Endothelial cell of umbilical vein (primary cell): Measurements from ENCODE around the gene GNAL. TPM values are rescaled to one million over a fixed set of nuclear protein-coding genes. Genes with fewer than 3 reads are reported as not detected.

Source experiments
- BruUV-seq: library from RNA; stranded (reverse); fragments of 400-500 nt; replicated peaks from 2 replicates; lab custom pipeline; 2021; lab: Mats Ljungman, UMichigan
- CTCF ChIA-PET: fragments of 300-600, 350-600 bp; sonication (Branson Sonifier 250); formaldehyde crosslinking; loops from one replicate; lab custom pipeline; 2021; ENCODE audit warnings: antibody characterized with exemption, inconsistent platforms; lab: Charles Lee
- POLR2A ChIA-PET: fragments of 300-600, 350-600 bp; sonication (Branson Sonifier 250); formaldehyde crosslinking; loops from one replicate; lab custom pipeline; 2021; ENCODE audit warnings: antibody characterized with exemption, inconsistent platforms; lab: Charles Lee
- DNase-seq: peaks from one replicate; pipeline ENCODE4 v3.0.0-alpha.2; 2011; ENCODE audit warnings: low read depth, low spot score
- FAIRE-seq: peaks from 2 replicates; lab custom pipeline; 2011; peaks lifted over from hg19 to GRCh38; lab: Jason Lieb, UNC
- H2AFZ ChIP-seq: 2 replicates; pipeline ENCODE4 v1.6.0; 2012; ENCODE audit warnings: low read depth, low read length, control low read depth, inconsistent platforms
- H3K27ac ChIP-seq: 2 replicates; pipeline ENCODE4 v1.5.1; 2011; ENCODE audit warnings: low read depth, mild to moderate bottlenecking, control low read depth, low read length, moderate library complexity; ENCODE audit not compliant: insufficient read depth
- H3K27me3 ChIP-seq, 2 experiments: 2 replicates each; pipeline versions ENCODE4 v1.6.0 to v1.6.1; 2011; ENCODE audit warnings: low read length in 2 of 2, mixed read lengths in 1 of 2; ENCODE audit not compliant: control insufficient read depth in 2 of 2, insufficient read depth in 2 of 2
- H3K36me3 ChIP-seq, 2 experiments: 2 replicates in 1 of 2; 3 replicates in 1 of 2; pipeline ENCODE4 v1.5.1; 2011; ENCODE audit warnings: low read length in 2 of 2, mild to moderate bottlenecking in 1 of 2, moderate library complexity in 1 of 2; ENCODE audit not compliant: control insufficient read depth in 2 of 2, insufficient read depth in 2 of 2; ENCODE audit errors: extremely low read depth in 1 of 2
- H3K4me1 ChIP-seq: 3 replicates; pipeline ENCODE4 v1.5.1; 2011; ENCODE audit warnings: mild to moderate bottlenecking, low read length; ENCODE audit not compliant: control insufficient read depth, insufficient read depth; ENCODE audit errors: extremely low read depth
- H3K4me2 ChIP-seq: 2 replicates; pipeline ENCODE4 v1.6.1; 2011; ENCODE audit warnings: low read length, control low read depth, mixed read lengths; ENCODE audit not compliant: insufficient read depth
- H3K4me3 ChIP-seq, 3 experiments: fragments of 200-600 bp in 1 of 3; sonication (generic), shearing (Covaris generic) in 1 of 3; replicated peaks in 1 of 3; 2 replicates each; pipeline ENCODE4 v1.5.1; 2011 to 2016; ENCODE audit warnings: control low read depth in 3 of 3, low read length in 3 of 3, mild to moderate bottlenecking in 2 of 3, inconsistent platforms in 1 of 3, low read depth in 1 of 3, moderate library complexity in 1 of 3; ENCODE audit not compliant: insufficient read depth in 1 of 3
- H3K79me2 ChIP-seq: 2 replicates; pipeline ENCODE4 v1.6.0; 2012; ENCODE audit warnings: low read length, inconsistent platforms; ENCODE audit not compliant: control insufficient read depth, insufficient read depth
- H3K9ac ChIP-seq: replicated peaks from 2 replicates; pipeline ENCODE3; 2011; ENCODE audit warnings: low read length, control low read depth; ENCODE audit not compliant: insufficient read depth; ENCODE audit errors: extremely low read depth
- H3K9me1 ChIP-seq: replicated peaks from 3 replicates; pipeline ENCODE4 v1.6.0; 2011; ENCODE audit warnings: mild to moderate bottlenecking, low read length; ENCODE audit not compliant: control insufficient read depth, insufficient read depth; ENCODE audit errors: extremely low read depth
- H3K9me3 ChIP-seq: replicated peaks from 2 replicates; pipeline ENCODE4 v1.5.1; 2012; ENCODE audit warnings: low read length, inconsistent platforms; ENCODE audit not compliant: control insufficient read depth, insufficient read depth
- H4K20me1 ChIP-seq: replicated peaks from 2 replicates; pipeline ENCODE3; 2011; ENCODE audit warnings: mild to moderate bottlenecking, low read length; ENCODE audit not compliant: control insufficient read depth, insufficient read depth; ENCODE audit errors: extremely low read depth
- EZH2 ChIP-seq: IDR thresholded peaks from 2 replicates; pipeline ENCODE4 v1.6.1; 2012; ENCODE audit warnings: borderline replicate concordance, low read depth, mild to moderate bottlenecking, moderate library complexity, low read length, inconsistent platforms; ENCODE audit not compliant: severe bottlenecking
- FOS ChIP-seq: IDR thresholded peaks from 2 replicates; pipeline ENCODE4 v1.6.1; 2011; ENCODE audit warnings: mild to moderate bottlenecking, low read length, moderate library complexity, borderline replicate concordance; ENCODE audit not compliant: insufficient read depth
- GATA2 ChIP-seq: IDR thresholded peaks from 2 replicates; pipeline ENCODE4 v1.7.0; 2011; ENCODE audit warnings: low read depth, mild to moderate bottlenecking, moderate library complexity, mixed read lengths, low read length; ENCODE audit not compliant: insufficient read length, insufficient read depth
- JUN ChIP-seq: IDR thresholded peaks from 2 replicates; pipeline ENCODE4 v1.6.1; 2011; ENCODE audit warnings: borderline replicate concordance, low read depth; ENCODE audit not compliant: insufficient read length, insufficient read depth
- MAX ChIP-seq: IDR thresholded peaks from 2 replicates; pipeline ENCODE4 v1.6.1; 2011; ENCODE audit not compliant: insufficient read depth, insufficient read length
- MYC ChIP-seq: IDR thresholded peaks from one replicate; pipeline ENCODE4 v1.6.1; 2011; ENCODE audit warnings: mild to moderate bottlenecking, low read depth, low read length
- POLR2A ChIP-seq: IDR thresholded peaks from 2 replicates; pipeline ENCODE4 v1.6.1; 2012; ENCODE audit warnings: low read depth, mild to moderate bottlenecking, control low read depth, low read length
- POLR2AphosphoS5 ChIP-seq: IDR thresholded peaks from 2 replicates; pipeline ENCODE4 v1.6.1; 2012; ENCODE audit warnings: low read depth, mild to moderate bottlenecking, control low read depth, low read length, moderate library complexity; ENCODE audit not compliant: insufficient read depth
- dilution Hi-C: fragments of 300-500 bp; cut with MboI; formaldehyde crosslinking; loops from one replicate; pipeline ENCODE4 v1.15.0; 2019; ENCODE audit warnings: low sequenced_read_pairs; ENCODE audit not compliant: extremely low pct_ligation_motif_present
- intact Hi-C: fragments of 100-400 bp; cut with micrococcal nuclease; formaldehyde crosslinking; loops from one replicate; pipeline ENCODE4 v1.10.0; 2022
- polyA plus RNA-seq, 4 experiments: library from polyadenylated mRNA; depleted of rRNA in 3 of 4; stranded (reverse) in 3 of 4; unstranded in 1 of 4; fragments of >200 nt; gene quantifications; 2 replicates each; pipeline versions ENCODE4 v1.2.1 to v1.2.3, GENCODE V29; 2011 to 2012; ENCODE audit warnings: missing spikeins in 1 of 4
- total RNA-seq: library from RNA; stranded (reverse); gene quantifications from 2 replicates; pipeline ENCODE4 v1.2.3, GENCODE V29; 2021
- TF ChIP-seq, protein P1 (sequence below), 2 donors: IDR thresholded peaks; 1 replicate in 1 of 2; 2 replicates in 1 of 2; pipeline ENCODE4 v1.5.1; 2011; ENCODE audit warnings: low read length in 2 of 2, mild to moderate bottlenecking in 2 of 2, moderate library complexity in 2 of 2, control low read depth in 1 of 2, inconsistent platforms in 1 of 2, low read depth in 1 of 2; ENCODE audit not compliant: insufficient read depth in 1 of 2; ENCODE audit errors: extremely low read depth in 1 of 2

Gene GNAL
- total and polyA plus RNA-seq, 2 donors (not counting 3 experiments of a cell fraction or from before 2014, with no cell fraction given) = 0.07 to 0.73 TPM

DNA sequence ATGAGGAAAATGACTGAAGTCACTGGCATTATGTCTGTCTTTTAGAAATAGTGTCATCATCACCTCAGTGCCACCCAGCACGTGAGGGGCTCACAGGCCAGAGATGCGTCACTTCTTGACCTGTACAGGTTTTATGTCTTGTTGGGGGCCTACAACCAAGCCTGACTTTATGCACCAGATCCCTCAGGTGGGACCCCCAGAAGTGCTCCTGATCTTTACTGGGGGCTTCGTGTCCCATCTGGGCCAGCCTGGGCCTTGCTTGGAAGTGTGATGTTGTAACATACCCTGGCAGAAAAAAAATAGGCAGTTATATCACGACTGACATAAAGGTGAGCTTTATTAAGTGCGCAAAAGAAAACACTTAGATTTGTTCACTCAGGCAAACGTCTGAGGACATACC, 21.5 kb upstream of the GNAL start:
- Histone ChIP-seq H3K36me3 (no peaks in the 10 kb centered on the region), H3K9me1 (no peaks in the 10 kb centered on the region), H3K27me3 (no peaks in the 10 kb centered on the region), H3K4me2 (no peak overlapping the region), H2AFZ (no peak overlapping the region), H3K9me3 (no peaks in the 10 kb centered on the region), H3K27ac (no peak overlapping the region), H3K4me1 (no peaks in the 10 kb centered on the region), H3K4me3 (no peak overlapping the region), H3K9ac (no peak overlapping the region), H4K20me1 (no peaks in the 10 kb centered on the region), H3K79me2 (no peaks in the 10 kb centered on the region)
- POLR2A ChIA-PET = no interaction called here
- DNase-seq = no peak
- dilution Hi-C loops (no loop called here), intact Hi-C loops (no loop called here)
- TF ChIP-seq MAX (no peak), MYC (no peak), POLR2A (no peak)
- TF ChIP-seq, protein P1, sequence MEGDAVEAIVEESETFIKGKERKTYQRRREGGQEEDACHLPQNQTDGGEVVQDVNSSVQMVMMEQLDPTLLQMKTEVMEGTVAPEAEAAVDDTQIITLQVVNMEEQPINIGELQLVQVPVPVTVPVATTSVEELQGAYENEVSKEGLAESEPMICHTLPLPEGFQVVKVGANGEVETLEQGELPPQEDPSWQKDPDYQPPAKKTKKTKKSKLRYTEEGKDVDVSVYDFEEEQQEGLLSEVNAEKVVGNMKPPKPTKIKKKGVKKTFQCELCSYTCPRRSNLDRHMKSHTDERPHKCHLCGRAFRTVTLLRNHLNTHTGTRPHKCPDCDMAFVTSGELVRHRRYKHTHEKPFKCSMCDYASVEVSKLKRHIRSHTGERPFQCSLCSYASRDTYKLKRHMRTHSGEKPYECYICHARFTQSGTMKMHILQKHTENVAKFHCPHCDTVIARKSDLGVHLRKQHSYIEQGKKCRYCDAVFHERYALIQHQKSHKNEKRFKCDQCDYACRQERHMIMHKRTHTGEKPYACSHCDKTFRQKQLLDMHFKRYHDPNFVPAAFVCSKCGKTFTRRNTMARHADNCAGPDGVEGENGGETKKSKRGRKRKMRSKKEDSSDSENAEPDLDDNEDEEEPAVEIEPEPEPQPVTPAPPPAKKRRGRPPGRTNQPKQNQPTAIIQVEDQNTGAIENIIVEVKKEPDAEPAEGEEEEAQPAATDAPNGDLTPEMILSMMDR (IDR thresholded peaks at IDR 0.05; ENCODE audit: extremely low read depth in 1 of 2, insufficient read depth in 1 of 2, low read depth in 1 of 2, low read length in 2 of 2) = no peak
- CTCF ChIA-PET = no interaction called here
- BruUV-seq = no TSS peak
- no peak for FAIRE-seq

GRCh38 chr18:11668441-11669169, 20.5 kb upstream of the GNAL start:
- CTCF ChIA-PET = no interaction called here
- BruUV-seq = no TSS peak

More at GRCh38 chr18:11668441-11669169, 20.5 kb upstream of the GNAL start:
- Histone ChIP-seq H3K36me3 (no peaks in the 10 kb centered on the region), H3K4me3 (no peak overlapping the region), H3K4me1 (no peaks in the 10 kb centered on the region), H3K27me3 (no peaks in the 10 kb centered on the region), H3K9me3 (no peaks in the 10 kb centered on the region), H3K27ac (no peak overlapping the region), H3K4me2 (no peak overlapping the region), H3K9me1 (no peaks in the 10 kb centered on the region), H3K79me2 (no peaks in the 10 kb centered on the region), H4K20me1 (no peaks in the 10 kb centered on the region), H2AFZ (no peak overlapping the region), H3K9ac (no peak overlapping the region)
- TF ChIP-seq, protein P1 (IDR thresholded peaks at IDR 0.05; ENCODE audit: extremely low read depth in 1 of 2, insufficient read depth in 1 of 2, low read depth in 1 of 2, low read length in 2 of 2) = no peak
- TF ChIP-seq GATA2 (no peak), JUN (no peak), POLR2A (no peak), FOS (no peak), MYC (no peak), EZH2 (no peak), MAX (no peak), POLR2AphosphoS5 (no peak)
- DNase-seq (no peak), FAIRE-seq (no peak)
- intact Hi-C loops (no loop called here), dilution Hi-C loops (no loop called here)
- POLR2A ChIA-PET = no interaction called here
